Uterus (tissue), 2 donors: ENCODE results near the gene SH3BGR.

Experiments used
- POLR2A ChIP-seq, 2 donors: fragments of 450-650 bp; IDR thresholded peaks; one replicate each; pipeline ENCODE4 v1.6.1; 2016; ENCODE audit warnings: antibody characterized with exemption in 2 of 2, mild to moderate bottlenecking in 1 of 2, moderate library complexity in 1 of 2
- TF ChIP-seq, protein P1 (sequence below), 4 experiments: fragments of 200-600 bp in 2 of 4; fragments of 450-650 bp in 2 of 4; sonication (generic) in 2 of 4; IDR thresholded peaks; one replicate each; pipeline ENCODE4 v1.5.1; 2016 to 2019; ENCODE audit warnings: antibody characterized with exemption in 4 of 4, mild to moderate bottlenecking in 2 of 4, moderate library complexity in 1 of 4

DNA sequence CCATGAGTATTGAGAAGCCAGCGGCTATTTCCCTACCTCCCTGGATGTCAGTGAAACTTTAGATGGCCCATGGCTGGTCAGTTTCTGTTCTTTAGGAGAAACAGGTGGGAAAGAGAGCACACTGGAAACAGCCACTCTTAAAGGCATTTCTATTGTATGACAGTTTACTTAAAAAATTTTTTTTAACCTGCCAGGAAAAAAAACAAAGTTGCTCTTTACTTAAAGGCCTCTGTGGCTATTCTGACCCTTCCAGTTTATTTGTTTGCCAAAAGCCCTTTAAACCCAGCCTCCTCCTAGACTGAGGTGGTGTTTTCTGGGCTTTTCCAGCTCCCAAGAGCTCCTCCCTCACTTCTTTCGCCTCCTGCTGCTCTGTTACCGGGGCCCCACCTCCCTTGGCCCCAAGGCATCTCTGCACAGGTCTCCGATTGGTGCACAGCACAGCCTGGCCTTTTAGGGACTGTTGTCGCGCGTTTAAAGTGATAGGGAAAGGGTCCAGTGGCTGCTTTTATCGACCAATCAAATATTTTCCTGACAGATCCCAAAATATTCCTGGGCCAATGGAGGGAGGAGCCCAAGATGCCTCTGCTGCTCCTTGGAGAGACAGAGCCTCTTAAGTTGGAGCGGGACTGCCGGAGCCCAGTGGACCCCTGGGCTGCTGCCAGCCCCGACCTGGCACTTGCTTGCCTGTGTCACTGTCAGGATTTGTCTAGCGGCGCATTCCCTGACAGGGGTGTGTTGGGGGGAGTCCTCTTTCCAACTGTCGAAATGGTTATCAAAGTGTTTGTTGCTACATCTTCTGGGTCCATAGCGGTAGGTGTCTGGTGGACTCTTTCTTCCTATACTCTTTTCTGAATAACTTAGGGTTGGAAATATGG lies at the start of gene SH3BGR:
- TF ChIP-seq, protein P1, sequence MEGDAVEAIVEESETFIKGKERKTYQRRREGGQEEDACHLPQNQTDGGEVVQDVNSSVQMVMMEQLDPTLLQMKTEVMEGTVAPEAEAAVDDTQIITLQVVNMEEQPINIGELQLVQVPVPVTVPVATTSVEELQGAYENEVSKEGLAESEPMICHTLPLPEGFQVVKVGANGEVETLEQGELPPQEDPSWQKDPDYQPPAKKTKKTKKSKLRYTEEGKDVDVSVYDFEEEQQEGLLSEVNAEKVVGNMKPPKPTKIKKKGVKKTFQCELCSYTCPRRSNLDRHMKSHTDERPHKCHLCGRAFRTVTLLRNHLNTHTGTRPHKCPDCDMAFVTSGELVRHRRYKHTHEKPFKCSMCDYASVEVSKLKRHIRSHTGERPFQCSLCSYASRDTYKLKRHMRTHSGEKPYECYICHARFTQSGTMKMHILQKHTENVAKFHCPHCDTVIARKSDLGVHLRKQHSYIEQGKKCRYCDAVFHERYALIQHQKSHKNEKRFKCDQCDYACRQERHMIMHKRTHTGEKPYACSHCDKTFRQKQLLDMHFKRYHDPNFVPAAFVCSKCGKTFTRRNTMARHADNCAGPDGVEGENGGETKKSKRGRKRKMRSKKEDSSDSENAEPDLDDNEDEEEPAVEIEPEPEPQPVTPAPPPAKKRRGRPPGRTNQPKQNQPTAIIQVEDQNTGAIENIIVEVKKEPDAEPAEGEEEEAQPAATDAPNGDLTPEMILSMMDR (IDR thresholded peaks at IDR 0.05), result no peak
- TF ChIP-seq POLR2A (IDR thresholded peaks at IDR 0.05), result no peak
